ENCODE results near the gene CEMIP. TPM values are rescaled to one million over a fixed set of nuclear protein-coding genes. Genes with fewer than 3 reads are reported as not detected.

The CEMIP gene
- total and polyA plus RNA-seq, 11 donors, result 0.04 to 9.6 (median 0.19) TPM

- DNase-seq, result no peak
- intact Hi-C loops (cut with DNase I), result no loop called here
- H3K27me3 ChIP-seq, result peaks cover 0 to 7% (median 0%) of the 10 kb centered on the region in 9 donors
- no peak overlapping the region for H3K27ac ChIP-seq
- no peaks in the 10 kb centered on the region for H3K36me3 ChIP-seq
- ATAC-seq, result no peak
- no peak overlapping the region for H3K4me3 ChIP-seq
- WGBS, 4 donors, result 85 to 100% (median 96%) methylated on average over 1 of the region's 1 CpG
- TF ChIP-seq CTCF (IDR thresholded peaks at IDR 0.05) (no peak), POLR2A (IDR thresholded peaks at IDR 0.05) (no peak)
- H3K9me3 ChIP-seq, result no peaks in the 10 kb centered on the region
- no peaks in the 10 kb centered on the region for H3K4me1 ChIP-seq
Observed at GRCh38 chr15:80834906-80835305, 55.7 kb downstream of the CEMIP start.

GRCh38 chr15:80835336-80835735 lies 56.2 kb downstream of the CEMIP start:
- WGBS, 4 donors, result 73 to 78% (median 76%) methylated on average over 3 to 4 of the region's 4 CpGs
- no peak overlapping the region for H3K27ac ChIP-seq
- no peaks in the 10 kb centered on the region for H3K9me3 ChIP-seq
- DNase-seq (no peak), ATAC-seq (no peak)
- H3K4me3 ChIP-seq, result no peak overlapping the region
- H3K36me3 ChIP-seq, result no peaks in the 10 kb centered on the region
- H3K27me3 ChIP-seq, result peaks cover 0 to 7% (median 0%) of the 10 kb centered on the region in 9 donors
- intact Hi-C loops (cut with DNase I), result no loop called here
- no peak for TF ChIP-seq CTCF (IDR thresholded peaks at IDR 0.05)
- no peak for TF ChIP-seq POLR2A (IDR thresholded peaks at IDR 0.05)
- no peaks in the 10 kb centered on the region for H3K4me1 ChIP-seq

GRCh38 chr15:80836223-80836622 lies 57.1 kb downstream of the CEMIP start:
- Histone ChIP-seq H3K4me1 (no peaks in the 10 kb centered on the region), H3K4me3 (no peak overlapping the region), H3K27me3 (peaks cover 0 to 7% (median 0%) of the 10 kb centered on the region in 9 donors), H3K27ac (no peak overlapping the region), H3K36me3 (no peaks in the 10 kb centered on the region), H3K9me3 (no peaks in the 10 kb centered on the region)
- DNase-seq (no peak), ATAC-seq (no peak)
- TF ChIP-seq CTCF (IDR thresholded peaks at IDR 0.05) (no peak), POLR2A (IDR thresholded peaks at IDR 0.05) (no peak)
- 84 to 87% (median 85%) methylated on average over 9 of the region's 9 CpGs for WGBS, 4 donors
- intact Hi-C loops (cut with DNase I), result no loop called here

GRCh38 chr15:80837006-80837405 lies 57.8 kb downstream of the CEMIP start:
- no peak overlapping the region for H3K4me3 ChIP-seq
- TF ChIP-seq POLR2A (IDR thresholded peaks at IDR 0.05) (no peak), CTCF (IDR thresholded peaks at IDR 0.05) (no peak)
- H3K4me1 ChIP-seq, result no peaks in the 10 kb centered on the region
- peaks cover 0 to 7% (median 0%) of the 10 kb centered on the region in 9 donors for H3K27me3 ChIP-seq
- H3K36me3 ChIP-seq, result no peaks in the 10 kb centered on the region
- DNase-seq (no peak), ATAC-seq (no peak)
- 86 to 89% (median 87%) methylated on average over 3 of the region's 3 CpGs for WGBS, 4 donors
- H3K9me3 ChIP-seq, result no peaks in the 10 kb centered on the region
- H3K27ac ChIP-seq, result no peak overlapping the region
- intact Hi-C loops (cut with DNase I), result no loop called here
